ENCODE results near the gene RAB37. TPM values are rescaled to one million over a fixed set of nuclear protein-coding genes. Genes with fewer than 3 reads are reported as not detected.

The RAB37 gene
- total RNA-seq, 1 donor = 0.09 TPM

- H3K4me3 ChIP-seq (ENCODE audit: low read depth, low read length) = no peak overlapping the region
- no peak for TF ChIP-seq CTCF (IDR thresholded peaks at IDR 0.05; ENCODE audit: insufficient read depth, low read length)
- DNase-seq (ENCODE audit: low read depth) = no peak
These were observed 6.3 kb upstream of the RAB37 start for GRCh38 chr17:74730491-74731346.

GRCh38 chr17:74731347-74731605, 5.8 kb upstream of the RAB37 start:
- no peak for TF ChIP-seq CTCF (IDR thresholded peaks at IDR 0.05; ENCODE audit: insufficient read depth, low read length)
- no peak overlapping the region for H3K4me3 ChIP-seq (ENCODE audit: low read depth, low read length)
- no peak for DNase-seq (ENCODE audit: low read depth)

GRCh38 chr17:74732042-74732867, 4.8 kb upstream of the RAB37 start:
- no peak for DNase-seq (ENCODE audit: low read depth)
- no peak for TF ChIP-seq CTCF (IDR thresholded peaks at IDR 0.05; ENCODE audit: insufficient read depth, low read length)

GRCh38 chr17:74733365-74734122, 3.5 kb upstream of the RAB37 start:
- no peak for DNase-seq (ENCODE audit: low read depth)
- H3K4me3 ChIP-seq (ENCODE audit: low read depth, low read length) = no peak overlapping the region
- TF ChIP-seq CTCF (IDR thresholded peaks at IDR 0.05; ENCODE audit: insufficient read depth, low read length) = no peak

More at GRCh38 chr17:74732042-74732867, 4.8 kb upstream of the RAB37 start:
- H3K4me3 ChIP-seq (ENCODE audit: low read depth, low read length) = no peak overlapping the region

GRCh38 chr17:74734256-74734655, 2.8 kb upstream of the RAB37 start:
- DNase-seq (ENCODE audit: low read depth) = no peak
- no peak for TF ChIP-seq CTCF (IDR thresholded peaks at IDR 0.05; ENCODE audit: insufficient read depth, low read length)
- H3K4me3 ChIP-seq (ENCODE audit: low read depth, low read length) = no peak overlapping the region

GRCh38 chr17:74737299-74738050, 419 bp downstream of the RAB37 start:
- no peak for DNase-seq (ENCODE audit: low read depth)
- TF ChIP-seq CTCF (IDR thresholded peaks at IDR 0.05; ENCODE audit: insufficient read depth, low read length) = peak; percentile 28
- H3K4me3 ChIP-seq (ENCODE audit: low read depth, low read length) = no peak overlapping the region
